Breast epithelium (tissue), 4 donors: ENCODE data around the gene SLF2. TPM values are rescaled to one million over a fixed set of nuclear protein-coding genes. Genes with fewer than 3 reads are reported as not detected.

Experiments
- DNase-seq, 2 donors: peaks; one replicate each; pipeline ENCODE4 v3.0.0-alpha.2; 2019; ENCODE audit warnings: low spot score in 2 of 2
- H3K27ac ChIP-seq, 2 donors: fragments of 200-600 bp; sonication (generic) in 1 of 2; one replicate each; pipeline ENCODE4 v1.5.1; 2016 to 2019; ENCODE audit warnings: mild to moderate bottlenecking in 1 of 2
- H3K27me3 ChIP-seq, 2 donors: fragments of 200-600 bp; sonication (generic) in 1 of 2; one replicate each; pipeline versions ENCODE4 v1.5.1 to v1.6.0; 2017 to 2019; ENCODE audit warnings: control low read depth in 1 of 2, mild to moderate bottlenecking in 1 of 2
- H3K36me3 ChIP-seq: fragments of 200-600 bp; one replicate; pipeline ENCODE4 v1.5.1; 2019
- H3K4me1 ChIP-seq, 2 donors: fragments of 200-600 bp; sonication (generic); one replicate each; pipeline ENCODE4 v1.5.1; 2016 to 2019; ENCODE audit warnings: control low read depth in 1 of 2
- H3K4me3 ChIP-seq, 3 donors: fragments of 200-600 bp; sonication (generic); 1 replicate in 2 of 3; 2 replicates in 1 of 3; pipeline ENCODE4 v1.5.1; 2016 to 2019; ENCODE audit warnings: mild to moderate bottlenecking in 3 of 3, moderate library complexity in 2 of 3
- H3K9me3 ChIP-seq, 2 donors: fragments of 200-600 bp; sonication (generic) in 1 of 2; one replicate each; pipeline ENCODE4 v1.5.1; 2016 to 2019; ENCODE audit warnings: control low read depth in 1 of 2
- CTCF ChIP-seq, 3 donors: fragments of 450-650 bp; IDR thresholded peaks; one replicate each; pipeline ENCODE4 v1.5.1; 2016 to 2017; ENCODE audit warnings: antibody characterized with exemption in 3 of 3, mild to moderate bottlenecking in 3 of 3, moderate library complexity in 3 of 3
- POLR2A ChIP-seq: fragments of 450-650 bp; IDR thresholded peaks from one replicate; pipeline ENCODE4 v1.6.1; 2016; ENCODE audit warnings: antibody characterized with exemption, mild to moderate bottlenecking, moderate library complexity
- POLR2AphosphoS5 ChIP-seq, 3 donors: sonication (generic); formaldehyde crosslinking; IDR thresholded peaks; one replicate each; pipeline ENCODE4 v1.6.1; 2017; ENCODE audit warnings: antibody characterized with exemption in 3 of 3
- intact Hi-C: fragments of 100-400 bp; cut with DNase I; formaldehyde crosslinking; loops from one replicate; pipeline ENCODE4 v1.15.1; 2023; ENCODE audit warnings: low total_unique reads
- total RNA-seq, 3 donors: library from RNA; depleted of rRNA; stranded (reverse); fragments of >200 nt; gene quantifications; one replicate each; pipeline ENCODE4 v1.1.0, GENCODE V29; 2016

The SLF2 gene
- total RNA-seq, 3 donors from 2014 or later = 24.8 to 34.2 (median 31.8) TPM

GRCh38 chr10:100960251-100960650 is 47.5 kb downstream of the SLF2 start:
- Histone ChIP-seq H3K4me3 (no peak overlapping the region), H3K4me1 (no peaks in the 10 kb centered on the region), H3K27me3 (no peaks in the 10 kb centered on the region), H3K27ac (no peak overlapping the region), H3K9me3 (no peaks in the 10 kb centered on the region), H3K36me3 (peaks cover 3% of the 10 kb centered on the region)
- intact Hi-C loops = no loop called here
- DNase-seq = no peak
- TF ChIP-seq POLR2A (no peak), POLR2AphosphoS5 (IDR thresholded peaks at IDR 0.05) (no peak), CTCF (IDR thresholded peaks at IDR 0.05) (no peak)

- Histone ChIP-seq H3K27ac (no peak overlapping the region), H3K4me1 (no peaks in the 10 kb centered on the region), H3K9me3 (no peaks in the 10 kb centered on the region), H3K27me3 (no peaks in the 10 kb centered on the region), H3K4me3 (no peak overlapping the region), H3K36me3 (peaks cover 3% of the 10 kb centered on the region)
- intact Hi-C loops = no loop called here
- DNase-seq = no peak
- TF ChIP-seq POLR2A (no peak), CTCF (IDR thresholded peaks at IDR 0.05) (no peak), POLR2AphosphoS5 (IDR thresholded peaks at IDR 0.05) (no peak)
These were observed 49.8 kb downstream of the SLF2 start for GRCh38 chr10:100962351-100963080.

GRCh38 chr10:100963826-100964225 is 51.1 kb downstream of the SLF2 start:
- Histone ChIP-seq H3K27ac (no peak overlapping the region), H3K4me1 (no peaks in the 10 kb centered on the region), H3K27me3 (no peaks in the 10 kb centered on the region), H3K9me3 (no peaks in the 10 kb centered on the region), H3K36me3 (no peaks in the 10 kb centered on the region), H3K4me3 (no peak overlapping the region)
- no peak for DNase-seq
- intact Hi-C loops = no loop called here
- TF ChIP-seq POLR2AphosphoS5 (IDR thresholded peaks at IDR 0.05) = no peak
- TF ChIP-seq CTCF (IDR thresholded peaks at IDR 0.05) = no peak
- no peak for TF ChIP-seq POLR2A

- Histone ChIP-seq H3K27ac (no peak overlapping the region), H3K36me3 (no peaks in the 10 kb centered on the region), H3K4me1 (no peaks in the 10 kb centered on the region), H3K4me3 (no peak overlapping the region), H3K27me3 (no peaks in the 10 kb centered on the region), H3K9me3 (no peaks in the 10 kb centered on the region)
- intact Hi-C loops = no loop called here
- TF ChIP-seq POLR2AphosphoS5 (IDR thresholded peaks at IDR 0.05) (no peak), CTCF (IDR thresholded peaks at IDR 0.05) (no peak), POLR2A (no peak)
- DNase-seq = no peak
These were observed 53.1 kb downstream of the SLF2 start for GRCh38 chr10:100965820-100966219.

- no peak for DNase-seq
- Histone ChIP-seq H3K4me1 (no peaks in the 10 kb centered on the region), H3K9me3 (no peaks in the 10 kb centered on the region), H3K36me3 (no peaks in the 10 kb centered on the region), H3K27ac (no peak overlapping the region), H3K4me3 (no peak overlapping the region), H3K27me3 (no peaks in the 10 kb centered on the region)
- TF ChIP-seq POLR2AphosphoS5 (IDR thresholded peaks at IDR 0.05) (no peak), POLR2A (no peak), CTCF (IDR thresholded peaks at IDR 0.05) (no peak)
- intact Hi-C loops = no loop called here
These were observed 54.1 kb downstream of the SLF2 start for GRCh38 chr10:100966887-100967286.
